NCI-H146 treated with DMSO at 0.1 percent for 48 hours (cell line): ENCODE measurements around the gene FBLN2.

ENCODE experiments used
- DNase-seq: peaks from one replicate; lab custom pipeline; 2025; ENCODE audit not compliant: unreplicated experiment; lab: John Stamatoyannopoulos, UW

The FBLN2 gene

GRCh38 chr3:13677272-13677671, 128.3 kb downstream of the FBLN2 start:
- no peak for DNase-seq

- DNase-seq, result no peak
Observed at GRCh38 chr3:13681931-13682330, 133.0 kb downstream of the FBLN2 start.

- DNase-seq, result no peak
Observed at GRCh38 chr3:13682331-13683013, 133.5 kb downstream of the FBLN2 start.

GRCh38 chr3:13683288-13683687, 134.4 kb downstream of the FBLN2 start:
- DNase-seq, result no peak

GRCh38 chr3:13683772-13684171, 134.8 kb downstream of the FBLN2 start:
- no peak for DNase-seq

GRCh38 chr3:13684350-13684749, 135.4 kb downstream of the FBLN2 start:
- DNase-seq, result no peak

GRCh38 chr3:13684854-13685253, 135.9 kb downstream of the FBLN2 start:
- DNase-seq, result no peak

GRCh38 chr3:13685721-13686120, 136.8 kb downstream of the FBLN2 start:
- DNase-seq, result no peak

GRCh38 chr3:13686367-13687160, 137.6 kb downstream of the FBLN2 start:
- no peak for DNase-seq

- no peak for DNase-seq
Observed at GRCh38 chr3:13687517-13687943, 138.6 kb downstream of the FBLN2 start.
